Non-pigmented ciliary epithelial cell (primary cell): ENCODE measurements around the gene ARHGEF4.
A peak's percentile ranks its signal among the peaks of the same experiment; 100 is the strongest.

Experiments used
- DNase-seq: peaks from one replicate; pipeline ENCODE4 v3.0.0-alpha.2; 2010; ENCODE audit warnings: low read depth

Gene ARHGEF4

DNA sequence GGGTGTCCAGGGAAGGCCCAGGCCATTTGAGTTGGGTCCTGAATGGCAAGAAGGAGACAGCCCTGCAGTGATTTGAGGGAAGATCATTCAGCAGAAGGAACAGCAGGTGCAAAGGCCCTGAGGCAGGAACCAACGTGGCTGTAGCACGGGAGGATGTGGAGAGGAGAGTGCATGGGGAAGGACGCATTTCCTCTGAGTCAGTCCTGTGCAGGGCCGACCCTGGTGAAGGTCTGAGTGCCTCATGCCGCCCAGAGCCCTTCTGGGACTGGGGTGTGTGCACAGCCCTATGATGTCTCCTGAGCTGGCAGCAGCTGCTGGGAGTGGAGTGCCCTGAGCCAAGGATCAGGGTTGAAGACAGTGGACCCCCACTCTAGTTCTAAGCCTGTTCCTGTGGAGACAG, 17.9 kb upstream of the ARHGEF4 start:
- DNase-seq, result no peak

DNA sequence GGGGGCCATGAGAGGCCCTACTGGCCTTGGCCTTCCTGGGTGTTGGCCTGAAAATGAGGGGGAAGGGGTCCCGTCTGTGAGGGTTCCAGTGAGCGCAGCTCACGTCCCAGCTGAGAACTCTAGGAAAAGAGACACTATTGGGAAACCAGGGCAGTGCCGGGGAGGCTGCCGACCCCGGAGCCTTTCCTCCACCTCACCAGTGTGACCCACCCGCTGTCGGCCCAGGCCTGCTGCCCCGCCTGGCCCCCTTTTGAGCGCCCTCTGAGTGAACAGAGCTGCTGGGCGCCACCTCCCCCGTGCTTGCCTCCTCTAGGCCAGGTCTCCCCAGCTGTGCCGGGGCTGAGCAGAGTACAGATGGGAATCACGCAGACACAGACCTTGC, 17.5 kb upstream of the ARHGEF4 start:
- DNase-seq, result no peak

DNA sequence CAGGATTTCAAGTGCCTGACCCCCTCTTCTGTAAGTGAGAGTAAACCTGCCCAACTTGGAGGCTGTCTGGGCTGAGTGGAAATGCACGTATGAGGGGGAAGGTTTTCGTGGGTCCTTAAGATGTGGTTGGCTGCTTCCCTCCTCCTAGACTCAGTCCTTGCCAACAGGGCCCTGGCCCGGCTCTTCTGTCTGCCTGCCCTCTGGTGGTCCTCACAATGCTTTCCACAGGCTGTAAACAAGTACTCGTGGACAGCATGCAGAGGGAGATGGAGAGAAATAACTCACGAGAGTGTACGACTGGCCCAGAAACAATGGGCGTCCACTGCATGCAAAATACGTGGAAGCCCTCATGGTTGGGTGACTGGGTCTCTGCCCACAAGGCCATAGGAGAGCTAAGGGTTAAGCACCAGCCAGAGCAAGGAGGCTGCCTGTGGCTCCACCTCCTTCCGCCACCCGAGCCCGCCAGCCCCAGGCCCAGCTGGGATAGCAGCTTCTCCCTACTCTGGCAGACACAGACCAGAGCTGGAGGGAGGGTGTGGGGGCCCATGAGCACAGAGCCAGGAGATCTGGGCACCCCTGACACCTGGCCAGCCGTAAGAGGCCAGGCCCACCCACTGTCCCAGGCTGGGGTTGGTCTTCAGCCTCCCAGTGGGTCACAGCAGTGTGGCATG, 17.0 kb upstream of the ARHGEF4 start:
- no peak for DNase-seq

DNA sequence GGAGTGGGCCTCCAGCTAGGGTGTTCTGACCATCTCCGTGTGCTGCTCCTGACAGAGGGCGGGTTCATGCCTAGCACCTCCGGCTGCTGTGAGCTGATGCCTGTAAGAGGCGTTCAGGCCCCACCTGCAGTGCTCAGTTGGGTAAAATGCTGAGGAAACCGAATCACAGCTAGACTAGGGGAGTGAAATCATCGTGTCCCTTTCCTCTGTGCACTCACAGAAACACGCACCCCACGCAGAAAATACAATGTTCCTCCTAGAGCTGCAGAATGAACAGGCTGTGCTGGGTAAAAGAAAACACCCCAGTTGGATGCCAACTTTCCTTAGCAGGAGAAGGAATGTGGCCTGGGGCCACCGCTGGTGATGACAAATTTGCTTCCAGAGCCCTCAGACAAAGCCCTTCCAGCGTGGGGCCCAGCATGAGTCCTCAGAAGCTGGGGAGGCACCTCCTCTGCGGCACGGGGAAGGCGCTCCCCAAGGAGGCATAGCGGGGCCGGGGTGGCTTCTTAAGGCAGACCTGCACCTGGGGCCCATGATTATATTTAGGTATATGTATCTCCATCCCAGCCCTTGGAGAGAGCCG, 16.3 kb upstream of the ARHGEF4 start:
- no peak for DNase-seq

DNA sequence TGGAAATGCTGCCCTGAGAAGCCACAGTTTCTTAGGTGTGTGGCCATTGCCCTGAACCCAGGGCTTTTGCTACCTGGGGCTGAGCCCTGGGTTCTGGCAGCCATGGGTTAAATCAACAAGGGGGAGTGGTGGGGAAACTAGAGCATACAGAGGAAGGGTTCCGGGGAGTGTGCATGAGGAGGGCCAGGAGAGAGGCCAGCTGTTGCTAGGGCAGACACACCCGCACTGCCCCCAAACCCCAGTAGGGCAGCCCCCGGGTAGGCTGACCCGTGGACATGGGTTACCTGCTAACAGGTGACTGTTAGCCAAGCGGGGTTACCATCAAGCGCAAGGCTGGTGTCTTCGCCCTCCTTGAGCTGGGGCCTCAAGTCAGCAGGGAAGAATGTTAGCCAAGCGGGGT, 14.8 kb upstream of the ARHGEF4 start:
- no peak for DNase-seq

DNA sequence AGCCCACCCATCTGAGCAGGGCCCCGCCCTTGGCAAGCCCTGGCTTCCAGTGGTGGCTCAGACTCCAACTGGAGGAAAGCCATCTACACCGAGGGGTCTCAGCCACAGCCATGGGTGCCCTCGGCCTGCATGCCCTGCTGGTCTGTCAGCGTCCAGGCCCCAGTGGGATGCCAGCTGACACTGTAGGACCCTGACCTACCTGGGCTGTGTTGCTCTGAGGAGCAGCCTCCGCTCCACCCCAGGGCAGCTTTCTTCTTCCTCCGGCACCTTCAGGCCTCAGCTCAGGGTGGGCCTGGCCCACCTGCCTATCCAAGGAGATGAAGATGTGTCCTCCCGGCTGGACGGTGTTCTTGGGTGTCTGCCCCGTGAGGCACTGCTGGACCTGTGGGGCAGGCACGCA, 13.9 kb upstream of the ARHGEF4 start:
- no peak for DNase-seq

DNA sequence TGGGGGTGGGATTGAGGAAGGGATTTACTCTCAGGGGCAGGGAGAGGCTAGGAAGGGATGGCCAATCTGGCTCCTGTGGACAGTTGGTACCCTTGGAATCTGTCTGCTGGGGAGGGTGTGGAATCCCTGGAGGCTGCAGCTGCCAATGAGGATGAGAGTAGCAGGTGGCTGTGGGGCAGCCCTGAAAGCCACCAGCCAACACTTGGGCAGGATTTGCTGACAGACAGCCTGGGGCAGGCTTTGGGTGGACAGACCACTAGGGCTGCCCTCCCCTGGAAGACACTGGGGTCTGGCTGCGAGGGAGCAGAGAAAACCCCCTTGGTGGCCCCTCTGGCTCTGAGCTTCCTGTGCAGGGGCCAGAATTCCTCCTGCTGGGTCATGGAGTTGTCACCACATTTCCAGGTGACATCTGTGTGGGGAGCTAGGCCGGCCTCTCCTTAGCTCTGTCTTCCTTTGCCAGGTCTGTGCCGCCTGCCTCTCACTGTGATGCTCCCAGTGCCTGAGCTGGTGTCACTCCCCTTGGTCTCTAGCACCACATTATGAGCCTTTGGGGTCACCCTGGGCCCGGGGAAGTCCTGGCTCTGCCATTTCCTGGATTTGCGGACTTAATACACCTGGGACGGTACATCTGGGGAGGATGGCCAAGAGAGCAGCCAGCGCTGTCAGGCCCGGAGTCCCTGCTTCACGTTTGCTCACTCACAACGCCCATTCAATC, 13.4 kb upstream of the ARHGEF4 start:
- no peak for DNase-seq

DNA sequence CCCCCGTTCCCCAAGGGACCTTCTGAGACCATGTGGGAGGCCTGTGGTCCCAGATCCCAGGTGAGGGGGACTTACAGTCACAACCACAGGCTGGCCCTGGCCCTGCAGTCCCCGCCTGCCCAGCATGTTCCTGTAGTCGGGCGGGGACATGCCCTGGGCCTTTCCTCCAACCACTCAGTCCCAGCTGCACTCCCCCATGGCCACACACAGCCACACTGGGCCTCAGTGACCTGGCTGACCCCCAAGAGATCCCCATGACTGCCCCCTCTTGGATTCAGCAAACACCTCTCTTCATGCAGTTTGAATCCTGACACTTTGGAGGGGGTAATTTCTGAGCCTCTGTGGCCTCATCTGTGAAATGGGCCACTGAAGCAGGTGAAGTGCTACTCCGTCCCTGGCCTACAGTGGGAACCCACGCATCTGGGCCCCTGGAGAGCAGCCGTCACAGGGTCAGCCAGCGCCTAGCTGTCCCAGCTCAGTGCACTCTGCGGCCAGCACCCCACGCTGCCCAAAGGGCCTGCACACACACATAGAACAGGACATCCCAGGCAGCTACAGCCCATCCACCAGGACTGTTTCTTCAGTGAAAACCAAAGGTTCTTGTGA, 12.7 kb upstream of the ARHGEF4 start:
- no peak for DNase-seq

DNA sequence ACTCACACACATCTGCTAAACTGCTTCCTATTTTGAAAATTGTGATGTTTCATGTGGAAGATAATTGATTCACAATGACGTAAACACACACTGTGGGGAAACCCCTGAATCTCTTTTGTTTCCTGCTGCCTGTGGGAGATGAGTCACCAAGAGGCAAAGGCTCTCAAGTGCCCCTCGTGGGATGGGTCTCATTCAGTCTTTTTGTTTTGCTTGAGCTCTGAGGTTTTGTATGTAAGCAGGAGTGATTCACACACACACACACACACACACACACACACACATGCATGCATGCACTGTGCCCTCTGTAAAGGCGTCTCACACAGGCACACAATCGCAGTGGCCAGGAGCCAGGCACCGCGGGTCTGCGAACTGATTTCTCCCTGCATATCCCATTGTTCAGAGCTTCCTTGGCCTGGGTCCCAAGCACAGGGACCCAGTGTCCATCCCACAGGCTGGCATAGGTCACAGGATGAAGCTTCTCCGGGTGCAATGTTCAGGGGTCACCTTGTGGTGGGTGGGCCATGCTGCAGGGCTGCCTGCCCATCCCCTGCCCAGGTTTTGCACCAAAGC, 12.1 kb upstream of the ARHGEF4 start:
- peak; percentile 98 for DNase-seq

DNA sequence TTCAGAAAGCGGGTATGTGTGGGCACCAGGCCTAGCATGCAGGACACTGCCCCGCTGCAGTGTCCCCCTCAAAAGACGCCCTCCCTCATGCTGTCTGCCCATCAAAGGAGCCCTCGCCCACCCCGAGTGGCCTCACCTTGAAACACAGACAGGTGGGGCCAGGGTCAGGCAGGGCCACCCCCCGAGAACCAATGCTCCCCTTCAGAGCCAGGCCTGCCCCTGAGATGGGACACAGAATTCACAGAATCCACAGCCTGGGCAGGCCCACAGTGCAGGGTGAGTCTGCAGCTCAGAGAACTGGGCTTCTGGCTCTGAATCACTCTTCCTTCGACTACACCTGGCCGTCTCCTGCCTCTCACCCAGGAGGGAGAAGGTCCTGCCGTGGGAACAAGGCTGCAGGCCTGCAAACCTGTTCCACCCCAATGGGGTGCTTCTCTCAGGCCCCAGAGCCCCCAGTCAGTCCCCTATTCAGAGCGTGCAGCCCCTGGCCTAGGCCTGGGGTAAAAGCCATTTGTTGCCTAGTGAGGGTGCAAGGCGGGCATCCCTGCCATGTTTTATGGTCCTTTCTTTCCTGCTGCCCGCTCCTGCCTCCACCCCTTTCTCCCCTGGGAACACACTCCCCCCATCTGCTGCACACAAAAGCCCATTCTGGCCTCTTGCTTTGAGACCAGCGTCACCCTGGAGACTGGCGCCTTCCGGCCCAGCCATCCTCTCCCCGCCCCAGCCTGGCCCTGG, 11.3 kb upstream of the ARHGEF4 start:
- no peak for DNase-seq

DNA sequence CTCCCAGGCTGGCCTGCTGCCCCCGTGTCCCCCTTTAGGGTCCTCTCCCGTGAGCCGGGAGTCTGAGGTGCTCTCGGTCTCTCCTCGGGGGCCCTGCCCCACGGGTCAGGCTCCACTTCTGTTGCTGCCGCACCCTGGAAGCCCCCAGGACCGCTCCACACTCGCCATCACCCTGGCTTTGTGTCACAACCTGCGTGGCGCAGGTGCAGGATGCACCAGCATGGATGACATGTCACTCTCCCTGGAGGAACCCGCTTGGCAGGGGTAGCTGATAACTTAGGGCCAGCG, 10.8 kb upstream of the ARHGEF4 start:
- DNase-seq, result no peak

DNA sequence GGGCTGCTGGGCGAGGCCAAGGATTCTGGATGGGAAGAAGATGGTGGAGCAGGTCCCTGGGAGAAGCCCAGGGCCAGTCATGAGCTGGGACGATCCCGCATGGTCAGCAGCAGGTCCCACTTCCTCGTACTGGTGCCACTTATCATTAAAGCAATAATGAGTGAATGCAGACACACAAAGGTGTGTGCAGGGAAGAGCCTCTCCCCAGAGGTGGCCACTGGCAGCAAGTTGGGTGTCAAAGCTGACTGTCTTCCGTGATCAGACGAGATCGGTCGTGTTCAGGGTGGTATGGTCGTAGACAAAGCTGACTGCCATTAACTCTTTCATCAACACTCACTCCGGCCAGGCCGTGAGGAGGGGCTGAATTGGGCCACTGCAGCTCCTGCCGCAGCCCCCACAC, 10.3 kb upstream of the ARHGEF4 start:
- DNase-seq, result no peak

DNA sequence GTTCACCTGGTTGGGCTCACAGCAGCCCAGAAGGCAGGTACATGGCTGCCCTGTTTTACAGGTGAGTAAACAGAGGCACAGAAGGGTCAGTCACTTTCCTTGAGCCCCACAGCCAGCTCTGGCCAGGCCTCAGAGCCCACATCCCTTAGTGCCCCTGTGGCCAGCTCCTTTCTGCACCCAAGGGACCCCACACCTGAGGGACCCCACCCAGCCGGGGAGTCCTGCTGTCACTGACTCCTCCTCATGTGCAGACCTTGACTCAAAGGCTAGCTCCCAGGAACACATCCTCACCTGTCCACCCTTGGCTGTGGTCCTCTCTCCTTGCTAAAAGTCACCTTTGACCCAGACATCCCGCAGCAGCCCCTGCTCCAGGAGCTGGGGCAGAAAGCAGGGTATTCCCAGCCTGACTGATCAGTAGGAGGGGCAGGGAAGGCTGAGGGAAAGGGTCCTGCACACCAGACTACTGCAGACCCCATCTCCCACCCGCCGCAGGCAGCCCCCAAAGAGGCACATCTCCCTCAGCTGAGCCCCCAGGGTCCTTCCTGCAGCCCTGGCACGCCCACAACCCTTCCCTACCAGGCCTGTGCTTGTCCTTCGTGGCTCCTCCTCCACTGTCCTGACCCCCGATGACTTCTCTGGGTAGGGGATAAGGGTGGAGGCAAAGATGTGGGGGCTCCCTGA, 9.8 kb upstream of the ARHGEF4 start:
- DNase-seq, result no peak

DNA sequence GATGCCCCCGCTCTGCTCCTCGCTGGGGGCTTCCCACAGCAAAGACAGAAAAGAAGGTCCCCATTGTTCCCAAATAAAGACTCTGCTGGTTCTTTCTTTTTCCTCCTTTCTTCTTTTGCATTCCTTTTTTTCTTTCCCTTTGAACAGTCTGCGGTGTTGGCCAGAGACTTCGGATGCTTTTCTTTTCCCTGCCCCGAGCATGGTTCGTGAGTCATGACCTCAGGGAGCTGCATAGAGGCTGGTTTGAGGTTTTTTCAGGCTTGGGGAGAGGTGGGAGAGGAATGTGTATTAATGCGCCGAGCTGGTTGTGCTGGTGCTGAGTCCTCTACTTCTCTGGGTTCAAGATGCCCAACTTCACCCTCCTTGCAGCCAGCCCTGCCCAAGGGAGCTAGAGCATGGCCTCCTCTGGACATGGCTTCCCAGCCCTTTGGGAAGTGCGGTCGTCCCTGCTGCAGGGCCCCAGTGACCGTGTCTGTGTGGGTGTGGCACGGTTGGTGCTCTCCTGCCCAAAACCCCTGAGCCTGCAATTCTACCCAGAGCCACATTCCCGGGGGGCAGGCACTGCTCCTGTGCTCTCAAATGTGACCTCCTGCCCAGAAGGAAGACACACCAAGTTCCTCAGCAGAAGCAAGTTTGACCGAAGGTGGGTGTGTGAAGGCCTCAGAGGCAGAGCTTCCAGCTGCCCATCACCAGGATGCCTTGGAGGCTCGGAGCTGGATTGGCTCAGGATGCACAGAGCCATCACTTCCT, 9.0 kb upstream of the ARHGEF4 start:
- DNase-seq, result peak; percentile 52

DNA sequence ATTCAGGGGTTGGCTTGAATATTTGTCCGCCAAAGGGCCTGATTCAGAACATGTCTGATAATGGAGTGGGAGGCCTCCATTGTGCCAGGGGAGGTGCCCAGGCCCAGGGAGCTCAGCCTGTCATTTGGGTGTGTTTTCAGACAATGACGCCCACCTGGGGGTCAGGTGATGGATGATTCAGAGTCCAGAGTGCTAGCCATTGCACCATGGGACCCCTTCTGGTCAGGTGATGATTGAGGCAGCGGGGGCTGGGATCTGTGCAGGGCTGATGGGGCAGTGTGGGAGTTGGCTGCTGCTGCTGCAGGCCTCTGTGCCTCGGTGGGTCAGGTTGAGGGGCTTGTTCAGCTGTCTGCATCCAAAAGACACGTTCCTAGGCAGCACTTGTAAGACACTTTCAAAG, 8.3 kb upstream of the ARHGEF4 start:
- no peak for DNase-seq

DNA sequence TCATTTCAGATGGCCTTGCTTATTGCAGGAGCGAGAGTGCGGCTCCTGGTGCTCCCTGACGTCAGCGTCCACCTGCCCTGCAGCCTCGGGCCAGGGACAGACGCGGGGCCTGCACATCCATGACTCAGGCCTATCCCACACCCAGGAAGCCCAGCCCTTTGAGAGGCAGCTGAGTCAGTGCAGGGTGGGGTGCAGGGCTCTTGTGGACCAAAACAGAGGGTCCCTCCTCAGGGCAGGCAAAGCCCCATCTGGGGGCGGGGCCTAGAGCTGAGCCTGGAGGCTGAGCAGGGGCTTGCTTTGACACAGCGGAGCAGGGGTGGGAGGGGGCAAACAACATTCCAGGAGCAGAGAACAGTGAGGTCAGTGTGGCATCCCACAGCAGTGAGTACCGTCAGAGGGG, 7.7 kb upstream of the ARHGEF4 start:
- peak; percentile 13 for DNase-seq

DNA sequence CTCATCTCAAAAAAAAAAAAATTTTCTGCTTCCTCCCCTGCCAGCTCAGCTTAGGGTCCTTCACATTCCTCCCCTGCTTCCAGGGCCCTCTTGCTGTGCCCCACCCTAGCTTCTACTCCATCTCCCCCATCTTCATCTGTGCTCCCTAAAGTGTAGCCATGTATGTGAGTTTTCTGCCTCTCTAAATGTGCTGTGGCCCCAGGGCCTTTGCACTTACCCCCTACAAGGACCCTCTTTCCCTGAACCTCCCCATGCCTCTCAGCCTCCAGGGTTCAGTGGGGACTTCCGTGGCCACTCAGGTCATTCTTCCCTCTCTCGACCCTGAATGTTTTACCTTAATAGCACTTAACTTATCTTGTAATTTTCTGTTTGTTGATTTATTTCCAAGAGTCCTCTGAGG, 6.2 kb upstream of the ARHGEF4 start:
- no peak for DNase-seq

DNA sequence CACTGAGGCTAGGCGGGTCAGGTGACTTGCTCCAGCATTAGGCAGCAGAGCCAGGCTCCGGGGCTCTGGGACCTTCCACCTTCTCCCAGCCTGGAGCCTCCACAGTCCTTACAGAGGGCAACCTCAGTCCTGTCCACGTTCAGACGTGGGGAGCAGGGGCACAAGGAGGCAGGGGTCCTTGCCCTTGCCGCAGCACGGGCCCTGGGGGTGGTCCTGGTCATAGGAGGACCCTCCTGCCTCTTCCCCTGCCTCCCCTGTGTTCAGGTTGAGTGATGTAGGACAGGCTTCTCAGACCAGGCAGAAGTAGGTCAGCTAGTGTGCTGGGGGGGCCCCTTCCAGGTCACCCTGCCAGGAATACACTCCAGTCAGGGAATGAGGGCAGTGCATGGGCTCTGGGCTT, 5.4 kb upstream of the ARHGEF4 start:
- DNase-seq, result no peak

DNA sequence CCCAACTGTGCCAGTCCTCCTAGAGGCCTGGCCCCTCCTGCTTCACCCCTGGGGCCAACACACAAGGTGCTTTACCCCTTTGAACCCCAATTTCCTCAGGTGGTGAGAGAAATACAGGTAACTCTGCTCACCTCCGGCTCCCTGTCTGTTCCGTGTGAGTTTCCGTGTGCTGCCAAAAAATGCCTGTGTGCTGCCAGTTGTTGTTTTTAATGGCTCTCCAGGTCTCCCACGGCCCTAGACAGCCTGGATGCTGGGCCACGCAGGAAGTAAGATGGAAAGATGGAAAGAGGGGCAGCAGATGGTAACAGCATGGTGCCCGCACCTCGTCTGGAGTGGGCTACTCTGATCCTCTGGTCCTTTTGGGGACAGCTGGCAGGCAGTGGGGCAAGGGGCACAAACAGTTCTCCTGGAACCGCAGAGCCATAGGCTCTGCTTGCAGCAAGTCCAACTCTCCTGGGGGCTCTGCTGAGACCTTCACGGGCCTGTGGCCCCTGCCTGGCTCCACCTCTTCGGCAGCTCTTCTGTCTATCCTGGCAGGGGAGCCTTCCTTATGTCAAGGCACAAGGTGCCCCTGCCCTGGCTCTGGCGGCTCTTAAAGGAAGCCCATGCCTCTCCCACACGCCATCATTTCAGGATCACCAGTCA, 4.3 kb upstream of the ARHGEF4 start:
- DNase-seq, result no peak

DNA sequence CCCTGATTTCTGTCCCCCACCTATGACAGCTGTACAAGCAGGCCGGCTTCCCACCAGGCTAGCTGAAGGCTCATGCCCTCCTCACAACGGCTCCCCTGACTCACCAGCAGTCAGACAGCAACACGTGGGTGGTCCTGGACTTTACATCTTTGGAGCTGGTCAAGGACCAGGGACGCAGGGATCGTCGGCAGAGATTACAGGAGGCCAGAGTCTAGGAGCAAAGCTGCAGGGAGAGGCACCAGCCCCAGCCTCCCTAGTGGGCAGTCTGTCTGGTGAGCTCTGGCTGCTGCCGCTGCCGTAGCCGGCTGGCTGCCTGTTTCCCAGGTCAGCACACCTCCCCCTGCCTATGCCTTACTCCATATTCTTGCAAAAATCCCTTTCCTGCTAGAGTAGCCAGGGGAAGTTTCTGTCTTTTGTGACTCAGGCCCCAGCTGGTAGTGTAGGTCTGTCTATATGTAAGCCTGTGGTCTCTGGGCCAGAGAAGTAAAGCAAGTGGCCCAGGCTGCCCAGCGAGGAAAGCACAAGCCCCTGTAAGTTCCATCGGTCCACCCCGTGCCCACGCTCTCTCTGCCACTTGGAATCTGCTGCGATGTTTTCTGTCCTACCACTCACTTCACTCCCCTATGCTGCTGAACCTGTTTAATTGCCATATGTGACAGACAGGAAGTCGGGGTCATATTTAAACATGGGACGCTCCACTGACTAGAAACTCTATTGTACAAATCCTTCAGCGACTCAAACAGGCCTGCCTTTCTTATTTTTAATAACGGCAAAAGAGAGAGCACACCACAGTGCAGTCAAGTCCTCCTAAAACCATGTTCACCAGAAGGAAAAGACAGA, 2.4 kb upstream of the ARHGEF4 start:
- DNase-seq, result peak; percentile 20
